Psoas muscle (tissue), 8 donors: ENCODE data around the gene MIS18A. TPM values are rescaled to one million over a fixed set of nuclear protein-coding genes. Genes with fewer than 3 reads are reported as not detected.

Experiments
- ATAC-seq, 4 donors: fragments of 200-7000 bp; cut with Tn5 transposase; one replicate each; pipeline ENCODE4 v1.9.1; 2020; ENCODE audit warnings: moderate library complexity in 3 of 4, mild to moderate bottlenecking in 2 of 4
- DNase-seq, 2 donors: peaks; one replicate each; pipeline ENCODE4 v3.0.0-alpha.2; 2020
- H3K27ac ChIP-seq: fragments of 200-600 bp; one replicate; pipeline ENCODE4 v1.8.0; 2022
- H3K27me3 ChIP-seq, 3 donors: fragments of 200-600 bp in 1 of 3; one replicate each; pipeline versions ENCODE4 v1.6.1 to v1.8.0; 2013 to 2022; ENCODE audit warnings: low read length in 2 of 3, mild to moderate bottlenecking in 2 of 3, moderate library complexity in 1 of 3; ENCODE audit not compliant: insufficient read depth in 3 of 3
- H3K36me3 ChIP-seq, 2 donors: fragments of 200-600 bp in 1 of 2; one replicate each; pipeline versions ENCODE4 v1.6.1 to v1.8.0; 2013 to 2022; ENCODE audit warnings: low read depth in 1 of 2, mild to moderate bottlenecking in 1 of 2, moderate library complexity in 1 of 2; ENCODE audit not compliant: insufficient read depth in 1 of 2
- H3K4me1 ChIP-seq: fragments of 200-600 bp; one replicate; pipeline ENCODE4 v1.8.0; 2022
- H3K4me3 ChIP-seq: fragments of 200-600 bp; one replicate; pipeline ENCODE4 v1.8.0; 2022; ENCODE audit warnings: mild to moderate bottlenecking
- H3K9me3 ChIP-seq: fragments of 200-600 bp; one replicate; pipeline ENCODE4 v1.8.0; 2022
- WGBS, 3 donors: extraction: QIAGEN DNeasy Blood & Tissue Kit; methylation state at CpG; one replicate each; pipeline versions ENCODE4 v1.1.6 to v1.1.7; 2013; 5-methylcytosine and 5-hydroxymethylcytosine counted together
- intact Hi-C, 2 donors: fragments of 100-400 bp; cut with DNase I; formaldehyde crosslinking; loops; one replicate each; pipeline versions ENCODE4 v1.11.0 to v1.14.2; 2022
- polyA plus RNA-seq, 3 donors: library from polyadenylated mRNA; stranded (reverse); fragments of 200-250 nt; gene quantifications; one replicate each; pipeline ENCODE4 v1.2.3, GENCODE V29; 2013
- total RNA-seq, 4 donors: library from RNA; stranded (reverse); fragmentation: NEBNext Ultra II Directional in 2 of 4; extraction: Animal tissue kit (Norgen Biotek cat#: 25700) in 2 of 4; gene quantifications; one replicate each; pipeline versions ENCODE4 v1.2.1 to v1.2.4, GENCODE V29; 2021 to 2023
- TF ChIP-seq, protein P1 (sequence below): fragments of 200-600 bp; IDR thresholded peaks from one replicate; pipeline ENCODE4 v1.8.0; 2022; ENCODE audit warnings: antibody characterized with exemption
- donor health status: healthy with polysubstance abuse.
- donor health status: DM: no; HTN: no; CAD: no; lungs with moderate emphysema.
- donor health status: Bipolar disorder and iron deficiency.
- donor health status: healthy.
- donor health status: DM: yes; HTN: yes; CAD: no.
- donor health status: DM: no; HTN: no; CAD: no.
- donor health status: DM: no; HTN: no; CAD: no.
- donor health status: DM: yes; HTN: yes; CAD: no.

MIS18A gene
- total and polyA plus RNA-seq, 7 donors = 0.92 to 4.7 (median 1.4) TPM

GRCh38 chr21:32233722-32234301 lies 45.0 kb downstream of the MIS18A start:
- Histone ChIP-seq H3K4me1 (no peaks in the 10 kb centered on the region), H3K27ac (no peak overlapping the region), H3K4me3 (no peak overlapping the region), H3K9me3 (no peaks in the 10 kb centered on the region), H3K27me3 (no peaks in the 10 kb centered on the region), H3K36me3 (no peaks in the 10 kb centered on the region)
- ATAC-seq = no peak
- intact Hi-C loops = no loop called here
- TF ChIP-seq, protein P1, sequence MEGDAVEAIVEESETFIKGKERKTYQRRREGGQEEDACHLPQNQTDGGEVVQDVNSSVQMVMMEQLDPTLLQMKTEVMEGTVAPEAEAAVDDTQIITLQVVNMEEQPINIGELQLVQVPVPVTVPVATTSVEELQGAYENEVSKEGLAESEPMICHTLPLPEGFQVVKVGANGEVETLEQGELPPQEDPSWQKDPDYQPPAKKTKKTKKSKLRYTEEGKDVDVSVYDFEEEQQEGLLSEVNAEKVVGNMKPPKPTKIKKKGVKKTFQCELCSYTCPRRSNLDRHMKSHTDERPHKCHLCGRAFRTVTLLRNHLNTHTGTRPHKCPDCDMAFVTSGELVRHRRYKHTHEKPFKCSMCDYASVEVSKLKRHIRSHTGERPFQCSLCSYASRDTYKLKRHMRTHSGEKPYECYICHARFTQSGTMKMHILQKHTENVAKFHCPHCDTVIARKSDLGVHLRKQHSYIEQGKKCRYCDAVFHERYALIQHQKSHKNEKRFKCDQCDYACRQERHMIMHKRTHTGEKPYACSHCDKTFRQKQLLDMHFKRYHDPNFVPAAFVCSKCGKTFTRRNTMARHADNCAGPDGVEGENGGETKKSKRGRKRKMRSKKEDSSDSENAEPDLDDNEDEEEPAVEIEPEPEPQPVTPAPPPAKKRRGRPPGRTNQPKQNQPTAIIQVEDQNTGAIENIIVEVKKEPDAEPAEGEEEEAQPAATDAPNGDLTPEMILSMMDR = no peak
- WGBS, 3 donors = 64 to 78% (median 70%) methylated on average over 4 of the region's 4 CpGs
- DNase-seq = no peak

GRCh38 chr21:32233055-32233546 lies 45.7 kb downstream of the MIS18A start:
- TF ChIP-seq, protein P1 = no peak
- no peaks in the 10 kb centered on the region for H3K9me3 ChIP-seq
- ATAC-seq (no peak), DNase-seq (no peak)
- H3K27ac ChIP-seq = no peak overlapping the region
- no peaks in the 10 kb centered on the region for H3K27me3 ChIP-seq
- H3K4me3 ChIP-seq = no peak overlapping the region
- no peaks in the 10 kb centered on the region for H3K36me3 ChIP-seq
- no peaks in the 10 kb centered on the region for H3K4me1 ChIP-seq
- intact Hi-C loops = no loop called here
- whole genome bisulfite sequencing, 3 donors = 56 to 70% (median 57%) methylated on average over 4 of the region's 4 CpGs

DNA sequence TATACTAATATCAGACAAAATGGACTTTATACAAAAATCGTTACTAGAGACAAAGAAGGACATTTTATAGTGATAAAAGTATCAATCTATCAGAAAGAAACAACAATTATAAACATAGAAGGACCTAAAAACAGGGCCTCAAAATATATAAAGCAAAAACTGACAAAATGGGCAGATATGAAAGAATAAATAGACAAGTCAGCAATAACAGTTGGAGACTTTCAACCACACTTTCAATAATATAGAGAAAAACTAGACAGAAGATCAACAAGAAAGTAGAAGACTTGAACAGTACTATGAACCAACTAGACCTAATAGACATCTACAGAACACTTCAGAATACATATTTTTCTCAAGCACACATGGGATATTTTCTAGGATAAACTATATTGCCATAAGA lies 52.4 kb downstream of the MIS18A start:
- WGBS, 3 donors = 89 to 92% (median 90%) methylated on average over 1 of the region's 1 CpG

More for the DNA sequence above, 52.4 kb downstream of the MIS18A start:
- ATAC-seq = no peak
- no peaks in the 10 kb centered on the region for H3K9me3 ChIP-seq
- H3K4me3 ChIP-seq = no peak overlapping the region
- H3K36me3 ChIP-seq = no peaks in the 10 kb centered on the region
- H3K4me1 ChIP-seq = no peaks in the 10 kb centered on the region
- DNase-seq = no peak
- H3K27ac ChIP-seq = no peak overlapping the region
- TF ChIP-seq, protein P1 = no peak
- H3K27me3 ChIP-seq = no peaks in the 10 kb centered on the region
- intact Hi-C loops = no loop called here

Other genes with a start within 250 kb of the MIS18A start
- under 1 TPM in 2 of 4 donors, not detected in 2; 0.23 to 0.37 TPM for gene MRAP, start 19.8 kb upstream of the MIS18A start, total RNA-seq
- 1 to 10 TPM in 1 of 3 donors, under 1 TPM in 2; 0.16 to 3.1 (median 0.41) TPM for gene MRAP, start 19.8 kb upstream of the MIS18A start, polyA plus RNA-seq
- 10 to 100 TPM; 12.9 to 19.8 (median 17.9) TPM for gene URB1, start 114.0 kb upstream of the MIS18A start, total RNA-seq
- gene URB1, start 114.0 kb upstream of the MIS18A start, polyA plus RNA-seq = 1 to 10 TPM; 4.8 to 9.5 (median 8.1) TPM
- 10 to 100 TPM in 1 of 4 donors, 1 to 10 TPM in 3; 5.5 to 10.7 (median 7.3) TPM for gene EVA1C, start 133.7 kb upstream of the MIS18A start, total RNA-seq
- 1 to 10 TPM; 5.6 to 9.7 (median 5.8) TPM for gene EVA1C, start 133.7 kb upstream of the MIS18A start, polyA plus RNA-seq